Gastroesophageal sphincter (tissue), 4 donors: ENCODE measurements around the gene KRT27. TPM values are rescaled to one million over a fixed set of nuclear protein-coding genes. Genes with fewer than 3 reads are reported as not detected.

ENCODE experiments used
- ATAC-seq: fragments of 150-250 bp; one replicate; pipeline ENCODE4 v1.9.1; 2016; ENCODE audit warnings: mild to moderate bottlenecking, moderate library complexity
- H3K27ac ChIP-seq, 4 donors: fragments of 200-600 bp; sonication (generic) in 3 of 4; 1 replicate in 3 of 4; 2 replicates in 1 of 4; pipeline ENCODE4 v1.5.1; 2016 to 2019
- H3K27me3 ChIP-seq: fragments of 200-600 bp; sonication (generic); one replicate; pipeline ENCODE4 v1.5.1; 2019
- H3K36me3 ChIP-seq, 2 donors: fragments of 200-600 bp; sonication (generic); one replicate each; pipeline ENCODE4 v1.5.1; 2019; ENCODE audit warnings: control low read depth in 1 of 2
- H3K4me1 ChIP-seq, 3 donors: fragments of 200-600 bp; sonication (generic); 1 replicate in 2 of 3; 2 replicates in 1 of 3; pipeline ENCODE4 v1.5.1; 2016 to 2019; ENCODE audit warnings: control low read depth in 2 of 3
- H3K4me3 ChIP-seq, 2 donors: fragments of 200-600 bp; sonication (generic); one replicate each; pipeline ENCODE4 v1.5.1; 2019; ENCODE audit warnings: mild to moderate bottlenecking in 1 of 2, moderate library complexity in 1 of 2
- H3K9me3 ChIP-seq, 3 donors: fragments of 200-600 bp; sonication (generic); one replicate each; pipeline ENCODE4 v1.5.1; 2017 to 2019; ENCODE audit warnings: control low read depth in 2 of 3
- EP300 ChIP-seq: sonication (generic); formaldehyde crosslinking; IDR thresholded peaks from one replicate; pipeline ENCODE4 v1.6.1; 2017; ENCODE audit warnings: antibody characterized with exemption, mild to moderate bottlenecking
- POLR2A ChIP-seq, 2 donors: fragments of 450-650 bp; IDR thresholded peaks; one replicate each; pipeline ENCODE4 v1.6.1; 2017; ENCODE audit warnings: antibody characterized with exemption in 2 of 2, mild to moderate bottlenecking in 2 of 2, moderate library complexity in 1 of 2
- POLR2AphosphoS5 ChIP-seq: sonication (generic); formaldehyde crosslinking; IDR thresholded peaks from one replicate; pipeline ENCODE4 v1.6.1; 2017; ENCODE audit warnings: antibody characterized with exemption
- WGBS, 2 donors: methylation state at CpG; one replicate each; pipeline ENCODE4 v1.1.5; 2018; ENCODE audit warnings: low coverage in 1 of 2; 5-methylcytosine and 5-hydroxymethylcytosine counted together
- total RNA-seq, 4 donors: library from RNA; depleted of rRNA; stranded (reverse); fragments of >200 nt; gene quantifications; one replicate each; pipeline ENCODE4 v1.1.0, GENCODE V29; 2016
- TF ChIP-seq, protein P1 (sequence below), 4 experiments: fragments of 200-600 bp in 2 of 4; fragments of 450-650 bp in 2 of 4; sonication (generic) in 1 of 4; IDR thresholded peaks; one replicate each; pipeline ENCODE4 v1.5.1; 2017 to 2019; ENCODE audit warnings: antibody characterized with exemption in 4 of 4, mild to moderate bottlenecking in 2 of 4, moderate library complexity in 2 of 4

Gene KRT27
- total RNA-seq, 4 donors from 2014 or later: not detected

DNA sequence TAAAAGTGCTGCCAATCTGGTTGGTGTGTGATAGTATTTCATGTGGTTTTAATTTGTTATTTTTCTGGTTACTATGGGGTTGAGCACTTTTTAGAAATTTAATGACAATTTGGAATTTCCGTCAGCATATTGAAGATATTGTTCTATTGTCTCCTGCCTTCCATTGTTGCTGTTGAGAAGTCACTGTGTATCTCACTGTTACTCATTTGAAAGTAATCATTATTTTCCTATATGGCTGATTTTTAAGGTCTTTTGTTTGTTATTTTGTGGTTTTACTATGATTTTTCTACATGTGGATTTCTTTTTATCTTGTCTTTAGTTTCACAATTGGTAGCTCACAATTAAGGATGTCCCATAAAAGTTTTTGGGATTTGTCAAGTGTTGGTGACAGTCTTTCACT is 18.6 kb downstream of the KRT27 start:
- no peaks in the 10 kb centered on the region for H3K36me3 ChIP-seq

DNA sequence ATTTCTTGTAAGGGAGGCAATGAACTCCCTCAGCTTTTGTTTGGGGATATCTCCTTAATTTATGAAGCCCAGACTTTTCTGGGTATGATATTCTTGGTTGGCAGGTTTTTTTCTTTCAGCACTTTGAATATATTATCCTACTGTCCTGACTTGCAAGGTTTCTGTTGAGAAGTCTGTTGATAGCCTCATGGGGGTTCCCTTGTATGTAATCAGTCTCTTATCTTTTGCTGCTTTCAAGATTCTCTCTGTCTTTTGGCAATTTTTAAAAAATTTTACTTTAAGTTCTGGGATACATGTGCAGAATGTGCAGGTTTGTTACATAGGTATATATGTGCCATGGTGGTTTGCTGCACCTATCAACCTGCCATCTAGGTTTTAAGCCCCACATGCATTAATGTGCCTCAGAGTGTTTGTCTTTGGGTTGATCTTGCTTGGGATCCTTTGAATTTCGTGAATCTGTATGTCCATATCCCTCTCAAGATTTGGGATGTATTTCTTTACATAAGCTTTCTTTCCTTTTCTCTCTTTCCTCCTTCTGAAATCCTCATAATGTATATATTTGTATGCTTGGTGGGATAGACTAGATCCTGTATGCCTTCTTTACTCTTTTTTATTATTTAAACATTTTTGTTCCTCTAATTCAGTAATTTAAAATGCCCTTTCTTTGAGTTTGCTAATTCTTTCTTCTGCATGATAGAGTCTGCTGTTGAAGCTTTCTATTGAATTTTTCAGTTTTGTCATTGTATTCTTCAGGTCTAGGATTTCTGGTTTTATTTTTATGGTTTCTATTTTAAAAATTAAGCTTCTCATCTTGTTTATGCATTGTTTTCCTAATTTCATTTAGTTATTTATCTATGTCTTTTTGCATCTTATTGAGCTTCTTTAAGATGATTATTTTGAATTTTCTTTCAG is 22.0 kb downstream of the KRT27 start:
- 13 to 29% methylated on average over 1 of the region's 1 CpG for WGBS, 2 donors
- Histone ChIP-seq H3K4me3 (no peak overlapping the region), H3K27ac (no peak overlapping the region), H3K36me3 (no peaks in the 10 kb centered on the region), H3K27me3 (no peaks in the 10 kb centered on the region), H3K9me3 (peaks cover 0 to 53% (median 0%) of the 10 kb centered on the region in 3 donors), H3K4me1 (no peaks in the 10 kb centered on the region)
- ATAC-seq: no peak
- TF ChIP-seq POLR2AphosphoS5: no peak
- TF ChIP-seq, protein P1, sequence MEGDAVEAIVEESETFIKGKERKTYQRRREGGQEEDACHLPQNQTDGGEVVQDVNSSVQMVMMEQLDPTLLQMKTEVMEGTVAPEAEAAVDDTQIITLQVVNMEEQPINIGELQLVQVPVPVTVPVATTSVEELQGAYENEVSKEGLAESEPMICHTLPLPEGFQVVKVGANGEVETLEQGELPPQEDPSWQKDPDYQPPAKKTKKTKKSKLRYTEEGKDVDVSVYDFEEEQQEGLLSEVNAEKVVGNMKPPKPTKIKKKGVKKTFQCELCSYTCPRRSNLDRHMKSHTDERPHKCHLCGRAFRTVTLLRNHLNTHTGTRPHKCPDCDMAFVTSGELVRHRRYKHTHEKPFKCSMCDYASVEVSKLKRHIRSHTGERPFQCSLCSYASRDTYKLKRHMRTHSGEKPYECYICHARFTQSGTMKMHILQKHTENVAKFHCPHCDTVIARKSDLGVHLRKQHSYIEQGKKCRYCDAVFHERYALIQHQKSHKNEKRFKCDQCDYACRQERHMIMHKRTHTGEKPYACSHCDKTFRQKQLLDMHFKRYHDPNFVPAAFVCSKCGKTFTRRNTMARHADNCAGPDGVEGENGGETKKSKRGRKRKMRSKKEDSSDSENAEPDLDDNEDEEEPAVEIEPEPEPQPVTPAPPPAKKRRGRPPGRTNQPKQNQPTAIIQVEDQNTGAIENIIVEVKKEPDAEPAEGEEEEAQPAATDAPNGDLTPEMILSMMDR (IDR thresholded peaks at IDR 0.05): no peak
- no peak for TF ChIP-seq EP300
- no peak for TF ChIP-seq POLR2A (IDR thresholded peaks at IDR 0.05)

More for the DNA sequence above, 18.6 kb downstream of the KRT27 start:
- no peak for ATAC-seq
- H3K9me3 ChIP-seq: peaks cover 0 to 53% (median 0%) of the 10 kb centered on the region in 3 donors
- 73 to 84% methylated on average over 1 of the region's 1 CpG for WGBS, 2 donors
- no peaks in the 10 kb centered on the region for H3K27me3 ChIP-seq
- no peak overlapping the region for H3K4me3 ChIP-seq
- TF ChIP-seq POLR2AphosphoS5: no peak
- no peak for TF ChIP-seq POLR2A (IDR thresholded peaks at IDR 0.05)
- no peaks in the 10 kb centered on the region for H3K4me1 ChIP-seq
- H3K27ac ChIP-seq: no peak overlapping the region

DNA sequence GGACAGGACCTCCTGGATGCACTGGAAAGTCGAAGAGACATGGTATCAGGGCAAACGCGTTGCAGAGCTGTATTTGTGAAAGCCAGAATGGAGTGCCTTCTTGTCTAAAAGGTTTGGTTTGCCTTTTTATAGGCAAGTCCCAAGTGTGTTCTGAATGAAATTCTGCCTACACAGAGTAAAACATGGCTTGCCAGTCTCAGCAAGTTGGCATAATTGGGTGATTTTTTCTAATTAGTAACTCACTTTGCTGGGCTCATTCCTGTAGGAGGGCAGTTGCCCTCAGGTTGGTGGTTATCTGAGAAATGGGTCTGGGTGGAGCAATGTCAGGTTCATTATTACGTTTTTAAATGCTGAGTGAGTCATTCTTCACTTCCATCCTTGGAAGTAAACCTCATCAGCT is 27.1 kb downstream of the KRT27 start, which contains the start of gene KRT25:
KRT25 (minus strand) TSS at position 101 of the 400 bp plus-strand sequence; CDS start at position 41, 60 bp downstream.
- H3K4me1 ChIP-seq: no peaks in the 10 kb centered on the region
- peaks cover 0 to 11% (median 0%) of the 10 kb centered on the region in 3 donors for H3K9me3 ChIP-seq
- WGBS, 2 donors: 72 to 82% methylated on average over 2 to 4 of the region's 4 CpGs
- no peak for ATAC-seq
- no peaks in the 10 kb centered on the region for H3K36me3 ChIP-seq
- H3K4me3 ChIP-seq: no peak within 1 kb of the TSS
- no peak for TF ChIP-seq EP300
- TF ChIP-seq, protein P1 (IDR thresholded peaks at IDR 0.05): no peak
- no peak for TF ChIP-seq POLR2AphosphoS5
- TF ChIP-seq POLR2A (IDR thresholded peaks at IDR 0.05): no peak
- peaks cover 11% of the 10 kb centered on the region for H3K27me3 ChIP-seq
- no peak within 1 kb of the TSS for H3K27ac ChIP-seq

DNA sequence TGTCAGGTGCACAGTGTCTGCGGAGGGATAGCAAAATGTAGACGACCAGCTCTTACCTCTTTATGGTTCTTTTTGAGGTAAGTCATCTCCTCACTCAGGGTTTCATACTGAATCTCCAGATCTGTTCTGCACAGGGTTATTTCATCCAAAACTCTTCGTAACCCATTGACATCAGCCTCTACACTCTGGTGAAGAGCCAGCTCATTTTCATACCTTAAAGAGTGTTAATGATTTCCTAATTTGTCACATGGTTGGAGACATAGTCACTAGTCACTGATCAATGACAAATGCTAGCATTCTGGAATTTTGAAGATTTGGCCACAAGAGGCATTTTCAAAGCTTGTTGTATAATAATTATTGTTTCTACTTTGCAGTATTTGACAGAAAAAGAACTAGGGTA is 28.5 kb downstream of the KRT27 start:
- H3K27me3 ChIP-seq: peaks cover 25% of the 10 kb centered on the region
- no peak overlapping the region for H3K27ac ChIP-seq
- no peak overlapping the region for H3K4me3 ChIP-seq
- 90 to 91% methylated on average over 3 of the region's 3 CpGs for WGBS, 2 donors
- ATAC-seq: no peak
- no peaks in the 10 kb centered on the region for H3K9me3 ChIP-seq
- no peak for TF ChIP-seq POLR2AphosphoS5
- TF ChIP-seq POLR2A (IDR thresholded peaks at IDR 0.05): no peak
- TF ChIP-seq, protein P1 (IDR thresholded peaks at IDR 0.05): no peak
- no peak for TF ChIP-seq EP300
- H3K36me3 ChIP-seq: no peaks in the 10 kb centered on the region
- H3K4me1 ChIP-seq: no peaks in the 10 kb centered on the region

DNA sequence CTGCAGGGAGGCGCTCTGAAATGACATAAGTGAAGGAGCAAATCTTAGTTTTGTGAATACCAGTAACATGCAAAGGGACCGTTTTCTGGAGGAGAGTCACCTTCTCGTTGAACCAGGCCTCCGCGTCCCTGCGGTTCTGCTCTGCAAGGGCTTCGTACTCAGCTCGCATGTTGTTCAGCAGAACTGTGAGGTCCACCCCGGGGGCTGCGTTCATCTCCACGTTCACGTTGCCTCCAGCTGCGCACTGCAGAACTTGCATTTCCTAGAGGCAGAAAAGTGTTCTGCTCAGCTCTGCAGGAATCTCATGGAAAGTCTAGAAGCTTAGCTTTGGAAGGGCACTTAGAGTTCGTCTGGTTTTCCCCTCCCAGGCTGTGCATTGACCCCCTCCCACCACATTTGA is 31.3 kb downstream of the KRT27 start:
- no peaks in the 10 kb centered on the region for H3K4me1 ChIP-seq
- ATAC-seq: no peak
- no peak overlapping the region for H3K4me3 ChIP-seq
- H3K27me3 ChIP-seq: peaks cover 32% of the 10 kb centered on the region
- no peak for TF ChIP-seq POLR2AphosphoS5
- TF ChIP-seq, protein P1 (IDR thresholded peaks at IDR 0.05): no peak
- TF ChIP-seq POLR2A (IDR thresholded peaks at IDR 0.05): no peak
- TF ChIP-seq EP300: no peak
- H3K27ac ChIP-seq: no peak overlapping the region
- WGBS, 2 donors: 80 to 83% methylated on average over 7 to 11 of the region's 14 CpGs
- H3K36me3 ChIP-seq: no peaks in the 10 kb centered on the region
- no peaks in the 10 kb centered on the region for H3K9me3 ChIP-seq
